B cell (primary cell): ENCODE results near the gene EXOC3.

Source experiments
- EZH2 ChIP-seq: IDR thresholded peaks from 2 replicates; pipeline ENCODE4 v1.6.1; 2012; ENCODE audit warnings: borderline replicate concordance, low read depth, mild to moderate bottlenecking, moderate library complexity, low read length; ENCODE audit not compliant: insufficient read depth, poor library complexity, severe bottlenecking
- TF ChIP-seq, protein P1 (sequence below): fragments of 200-600 bp; IDR thresholded peaks from one replicate; pipeline ENCODE4 v1.8.0; 2022; ENCODE audit warnings: antibody characterized with exemption, mild to moderate bottlenecking

DNA sequence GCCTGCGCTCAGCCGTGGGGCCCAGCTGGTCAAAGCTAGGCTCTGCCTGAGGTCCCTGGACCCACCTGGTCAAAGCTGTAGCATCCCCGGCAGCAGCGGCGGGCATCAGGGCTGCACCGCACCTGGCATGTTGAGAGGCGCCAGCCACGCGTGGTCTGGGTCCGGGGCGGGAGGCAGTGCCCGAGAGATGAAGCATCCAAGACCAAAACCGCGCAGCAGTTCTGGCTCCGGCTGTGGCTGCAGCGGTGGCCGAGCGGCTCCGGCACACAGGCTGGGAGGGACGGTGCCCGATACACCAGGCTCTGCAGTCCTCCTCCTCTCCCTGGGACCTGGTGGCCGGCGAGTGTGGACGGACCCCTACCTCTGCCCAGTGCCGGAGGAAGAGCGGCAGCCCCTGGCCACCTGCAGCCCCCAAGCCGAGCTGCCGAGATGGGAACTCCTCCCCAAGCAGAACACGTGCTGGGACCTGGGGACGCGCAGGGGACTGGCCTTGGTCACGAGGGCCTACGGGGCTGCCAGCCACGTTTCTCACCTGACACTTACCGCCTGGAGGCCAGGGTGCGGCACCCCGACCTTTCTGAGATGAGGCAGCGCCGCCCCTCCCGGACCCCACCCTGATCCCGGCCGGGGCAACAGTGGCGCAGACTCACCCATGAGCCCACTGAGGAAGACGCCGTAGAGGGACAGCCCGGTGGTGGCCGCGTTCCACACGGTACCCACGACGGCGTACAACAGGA lies 48.3 kb downstream of the EXOC3 start:
- TF ChIP-seq EZH2, result no peak
- TF ChIP-seq, protein P1, sequence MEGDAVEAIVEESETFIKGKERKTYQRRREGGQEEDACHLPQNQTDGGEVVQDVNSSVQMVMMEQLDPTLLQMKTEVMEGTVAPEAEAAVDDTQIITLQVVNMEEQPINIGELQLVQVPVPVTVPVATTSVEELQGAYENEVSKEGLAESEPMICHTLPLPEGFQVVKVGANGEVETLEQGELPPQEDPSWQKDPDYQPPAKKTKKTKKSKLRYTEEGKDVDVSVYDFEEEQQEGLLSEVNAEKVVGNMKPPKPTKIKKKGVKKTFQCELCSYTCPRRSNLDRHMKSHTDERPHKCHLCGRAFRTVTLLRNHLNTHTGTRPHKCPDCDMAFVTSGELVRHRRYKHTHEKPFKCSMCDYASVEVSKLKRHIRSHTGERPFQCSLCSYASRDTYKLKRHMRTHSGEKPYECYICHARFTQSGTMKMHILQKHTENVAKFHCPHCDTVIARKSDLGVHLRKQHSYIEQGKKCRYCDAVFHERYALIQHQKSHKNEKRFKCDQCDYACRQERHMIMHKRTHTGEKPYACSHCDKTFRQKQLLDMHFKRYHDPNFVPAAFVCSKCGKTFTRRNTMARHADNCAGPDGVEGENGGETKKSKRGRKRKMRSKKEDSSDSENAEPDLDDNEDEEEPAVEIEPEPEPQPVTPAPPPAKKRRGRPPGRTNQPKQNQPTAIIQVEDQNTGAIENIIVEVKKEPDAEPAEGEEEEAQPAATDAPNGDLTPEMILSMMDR, result no peak
